ENCODE measurements around the gene TRPV5. TPM values are rescaled to one million over a fixed set of nuclear protein-coding genes. Genes with fewer than 3 reads are reported as not detected.

TRPV5 gene
- polyA plus RNA-seq, 4 donors, result 0.01 to 0.03 TPM; not detected in 2

- 24 to 38% (median 33%) methylated on average over 3 of the region's 3 CpGs for WGBS, 3 donors
These were observed 33.9 kb downstream of the TRPV5 start for GRCh38 chr7:142899661-142900060.

DNA sequence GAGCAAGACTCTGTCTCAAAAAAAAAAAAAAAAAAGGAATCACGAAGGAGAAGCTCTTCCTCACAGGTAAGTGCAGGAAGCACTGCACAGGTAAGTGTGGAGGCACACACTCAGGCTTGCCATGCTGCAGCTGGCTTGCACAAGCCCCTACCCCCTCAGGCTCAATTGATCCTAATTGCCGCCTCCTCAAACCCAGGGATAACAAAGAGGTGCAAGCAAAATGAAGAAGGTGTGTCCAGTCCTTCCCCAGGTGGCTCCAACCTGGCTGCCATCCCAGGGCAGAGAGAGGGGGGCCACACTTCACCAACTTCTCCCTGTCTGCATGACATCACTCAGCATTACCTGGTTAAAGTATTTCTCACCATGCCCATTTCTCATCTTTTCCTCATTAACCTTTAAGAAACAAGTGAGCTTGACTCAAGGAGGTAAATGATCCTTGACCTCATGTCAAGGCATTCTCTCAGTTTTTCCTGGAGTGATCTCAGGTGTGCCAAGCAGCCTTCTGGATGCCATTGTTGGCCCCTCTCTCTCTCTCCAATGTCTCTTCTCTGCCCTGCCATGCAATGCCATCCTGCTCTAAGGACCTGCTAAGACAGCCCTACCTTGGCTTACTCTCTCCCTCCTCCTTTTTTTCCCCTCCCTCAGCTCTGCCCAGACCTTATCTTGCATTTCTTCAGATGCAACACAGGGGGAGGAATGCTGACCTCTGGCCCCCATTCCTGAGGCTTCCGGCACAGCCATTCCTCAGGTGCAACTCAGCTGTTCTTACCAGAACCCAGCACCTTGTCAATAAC lies 35.0 kb downstream of the TRPV5 start:
- FAIRE-seq (no peak), DNase-seq (peak; percentile 52 to 57)
- H3K36me3 ChIP-seq (ENCODE audit: control insufficient read depth in 3 of 3, insufficient read depth in 2 of 3, low read depth in 1 of 3, low read length in 3 of 3), result no peaks in the 10 kb centered on the region
- H3K27me3 ChIP-seq (ENCODE audit: control insufficient read depth in 3 of 3, insufficient read depth in 3 of 3, low read length in 3 of 3), result no peaks in the 10 kb centered on the region
- peak overlapping the region in 1 of 3 donors; percentile 42 for H3K27ac ChIP-seq (ENCODE audit: low read depth in 1 of 3, low read length in 2 of 3)
- no peaks in the 10 kb centered on the region for H3K9me3 ChIP-seq (ENCODE audit: control insufficient read depth in 2 of 2, insufficient read depth in 1 of 2, low read depth in 1 of 2, low read length in 1 of 2)
- WGBS, 3 donors, result 17 to 48% (median 34%) methylated on average over 3 of the region's 3 CpGs
- no peak overlapping the region for H3K4me3 ChIP-seq (ENCODE audit: low read depth in 1 of 3, low read length in 3 of 3)
- H3K4me1 ChIP-seq (ENCODE audit: control insufficient read depth in 3 of 3, insufficient read depth in 2 of 3, low read depth in 1 of 3, low read length in 2 of 3), result peaks cover 0 to 32% (median 2%) of the 10 kb centered on the region in 3 donors

More at GRCh38 chr7:142899661-142900060, 33.9 kb downstream of the TRPV5 start:
- Histone ChIP-seq H3K9me3 (ENCODE audit: control insufficient read depth in 2 of 2, insufficient read depth in 1 of 2, low read depth in 1 of 2, low read length in 1 of 2) (peaks cover 0 to 4% of the 10 kb centered on the region in 2 donors), H3K27me3 (ENCODE audit: control insufficient read depth in 3 of 3, insufficient read depth in 3 of 3, low read length in 3 of 3) (no peaks in the 10 kb centered on the region), H3K27ac (ENCODE audit: low read depth in 1 of 3, low read length in 2 of 3) (no peak overlapping the region), H3K4me1 (ENCODE audit: control insufficient read depth in 3 of 3, insufficient read depth in 2 of 3, low read depth in 1 of 3, low read length in 2 of 3) (peaks cover 0 to 24% (median 2%) of the 10 kb centered on the region in 3 donors), H3K36me3 (ENCODE audit: control insufficient read depth in 3 of 3, insufficient read depth in 2 of 3, low read depth in 1 of 3, low read length in 3 of 3) (no peaks in the 10 kb centered on the region), H3K4me3 (ENCODE audit: low read depth in 1 of 3, low read length in 3 of 3) (no peak overlapping the region)
- DNase-seq (no peak), FAIRE-seq (no peak)

DNA sequence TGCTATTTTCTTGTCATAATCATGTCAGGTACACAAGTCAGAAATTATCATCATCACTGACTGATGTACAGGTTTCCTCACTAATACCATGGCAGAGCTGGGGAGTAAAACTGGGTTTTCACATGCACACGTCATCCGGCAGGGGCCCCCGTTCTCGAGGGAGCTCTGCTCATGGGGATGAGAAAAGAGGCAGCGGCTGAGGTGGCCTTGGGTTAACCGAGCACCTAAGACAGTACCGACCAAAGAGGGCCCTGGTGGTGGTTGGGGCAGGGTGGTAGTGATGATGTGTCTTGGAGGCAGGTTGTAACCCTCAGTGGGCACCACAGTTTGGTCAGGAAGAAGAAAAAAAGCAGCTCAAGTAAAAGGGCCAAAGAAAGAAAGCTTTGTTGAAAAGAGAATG lies 35.9 kb downstream of the TRPV5 start:
- peaks cover 0 to 1% (median 0%) of the 10 kb centered on the region in 3 donors for H3K27me3 ChIP-seq (ENCODE audit: control insufficient read depth in 3 of 3, insufficient read depth in 3 of 3, low read length in 3 of 3)
- FAIRE-seq, result no peak

GRCh38 chr7:142896741-142897379 lies 36.7 kb downstream of the TRPV5 start:
- Histone ChIP-seq H3K36me3 (ENCODE audit: control insufficient read depth in 3 of 3, insufficient read depth in 2 of 3, low read depth in 1 of 3, low read length in 3 of 3) (no peaks in the 10 kb centered on the region), H3K4me1 (ENCODE audit: control insufficient read depth in 3 of 3, insufficient read depth in 2 of 3, low read depth in 1 of 3, low read length in 2 of 3) (peaks cover 0 to 39% (median 6%) of the 10 kb centered on the region in 3 donors), H3K4me3 (ENCODE audit: low read depth in 1 of 3, low read length in 3 of 3) (no peak overlapping the region), H3K27me3 (ENCODE audit: control insufficient read depth in 3 of 3, insufficient read depth in 3 of 3, low read length in 3 of 3) (peaks cover 0 to 2% (median 0%) of the 10 kb centered on the region in 3 donors), H3K9me3 (ENCODE audit: control insufficient read depth in 2 of 2, insufficient read depth in 1 of 2, low read depth in 1 of 2, low read length in 1 of 2) (no peaks in the 10 kb centered on the region), H3K27ac (ENCODE audit: low read depth in 1 of 3, low read length in 2 of 3) (no peak overlapping the region)
- FAIRE-seq (no peak), DNase-seq (no peak)
- 72 to 95% (median 88%) methylated on average over 3 of the region's 3 CpGs for WGBS, 3 donors

More for the DNA sequence above, 35.9 kb downstream of the TRPV5 start:
- no peak overlapping the region for H3K4me3 ChIP-seq (ENCODE audit: low read depth in 1 of 3, low read length in 3 of 3)
- H3K9me3 ChIP-seq (ENCODE audit: control insufficient read depth in 2 of 2, insufficient read depth in 1 of 2, low read depth in 1 of 2, low read length in 1 of 2), result no peaks in the 10 kb centered on the region
- H3K4me1 ChIP-seq (ENCODE audit: control insufficient read depth in 3 of 3, insufficient read depth in 2 of 3, low read depth in 1 of 3, low read length in 2 of 3), result peaks cover 0 to 38% (median 6%) of the 10 kb centered on the region in 3 donors
- DNase-seq, result no peak
- no peak overlapping the region for H3K27ac ChIP-seq (ENCODE audit: low read depth in 1 of 3, low read length in 2 of 3)
- no peaks in the 10 kb centered on the region for H3K36me3 ChIP-seq (ENCODE audit: control insufficient read depth in 3 of 3, insufficient read depth in 2 of 3, low read depth in 1 of 3, low read length in 3 of 3)
- WGBS, 3 donors, result 87 to 95% (median 90%) methylated on average over 7 of the region's 7 CpGs

DNA sequence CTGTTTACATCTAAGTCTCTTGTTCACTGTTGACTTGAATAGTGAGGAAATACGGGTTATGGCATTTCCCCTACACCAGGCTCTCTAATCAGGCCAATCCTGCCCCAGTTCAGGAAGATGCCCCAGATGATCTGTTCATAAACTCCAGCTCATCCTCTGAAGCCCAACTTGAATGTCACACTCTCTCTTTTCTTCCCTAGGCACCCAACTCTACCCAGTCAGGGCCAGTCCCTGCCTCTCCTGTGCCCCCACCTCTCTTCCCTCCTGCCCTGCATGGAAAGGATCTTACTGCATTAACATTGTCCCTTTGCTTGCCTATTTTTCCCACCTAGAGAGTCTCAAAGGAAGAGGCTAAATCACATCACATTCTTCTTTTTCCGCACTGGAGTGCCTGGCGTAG lies 37.4 kb downstream of the TRPV5 start:
- FAIRE-seq (no peak), DNase-seq (no peak)
- H3K27me3 ChIP-seq (ENCODE audit: control insufficient read depth in 3 of 3, insufficient read depth in 3 of 3, low read length in 3 of 3), result peaks cover 0 to 2% (median 0%) of the 10 kb centered on the region in 3 donors
- no peak overlapping the region for H3K27ac ChIP-seq (ENCODE audit: low read depth in 1 of 3, low read length in 2 of 3)
- H3K36me3 ChIP-seq (ENCODE audit: control insufficient read depth in 3 of 3, insufficient read depth in 2 of 3, low read depth in 1 of 3, low read length in 3 of 3), result no peaks in the 10 kb centered on the region
- 88 to 94% (median 90%) methylated on average over 3 of the region's 3 CpGs for WGBS, 3 donors
- H3K4me3 ChIP-seq (ENCODE audit: low read depth in 1 of 3, low read length in 3 of 3), result no peak overlapping the region
- peaks cover 0 to 39% (median 6%) of the 10 kb centered on the region in 3 donors for H3K4me1 ChIP-seq (ENCODE audit: control insufficient read depth in 3 of 3, insufficient read depth in 2 of 3, low read depth in 1 of 3, low read length in 2 of 3)
- H3K9me3 ChIP-seq (ENCODE audit: control insufficient read depth in 2 of 2, insufficient read depth in 1 of 2, low read depth in 1 of 2, low read length in 1 of 2), result no peaks in the 10 kb centered on the region

DNA sequence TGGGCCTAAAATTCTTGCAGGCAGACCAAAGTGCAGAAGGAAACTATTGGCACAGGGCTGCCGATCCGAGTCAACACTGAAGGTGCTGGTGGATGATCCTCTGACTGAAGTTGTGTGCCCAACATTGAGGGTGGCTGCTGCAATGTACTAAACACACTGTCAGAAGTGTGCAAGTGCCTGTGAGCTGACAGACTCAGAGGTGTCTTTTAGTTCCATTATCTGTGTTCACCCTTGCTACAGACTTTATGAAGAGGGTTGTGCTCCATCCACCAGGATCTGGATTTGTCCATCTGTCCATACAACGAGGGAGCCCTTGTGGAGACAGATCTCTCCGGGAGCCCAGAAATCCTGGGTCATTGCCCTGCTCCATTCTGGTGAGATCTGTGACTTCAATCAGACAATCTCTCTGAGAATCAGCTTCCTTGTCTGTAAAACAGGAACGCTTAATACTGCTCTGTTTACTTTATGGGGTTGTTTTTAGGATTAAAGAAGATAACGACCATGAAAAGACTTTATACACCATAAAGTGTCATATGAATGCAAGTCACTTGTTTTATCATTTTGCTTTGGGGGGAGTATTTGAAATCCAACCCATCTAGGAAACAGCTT lies 38.5 kb downstream of the TRPV5 start:
- peak; percentile 34 to 53 for DNase-seq
- no peaks in the 10 kb centered on the region for H3K36me3 ChIP-seq (ENCODE audit: control insufficient read depth in 3 of 3, insufficient read depth in 2 of 3, low read depth in 1 of 3, low read length in 3 of 3)
- no peaks in the 10 kb centered on the region for H3K9me3 ChIP-seq (ENCODE audit: control insufficient read depth in 2 of 2, insufficient read depth in 1 of 2, low read depth in 1 of 2, low read length in 1 of 2)
- 6 to 35% (median 23%) methylated on average over 6 of the region's 6 CpGs for WGBS, 3 donors
- peaks cover 0 to 42% (median 8%) of the 10 kb centered on the region in 3 donors for H3K4me1 ChIP-seq (ENCODE audit: control insufficient read depth in 3 of 3, insufficient read depth in 2 of 3, low read depth in 1 of 3, low read length in 2 of 3)
- no peak for FAIRE-seq
- peaks cover 0 to 2% (median 0%) of the 10 kb centered on the region in 3 donors for H3K27me3 ChIP-seq (ENCODE audit: control insufficient read depth in 3 of 3, insufficient read depth in 3 of 3, low read length in 3 of 3)
- no peak overlapping the region for H3K27ac ChIP-seq (ENCODE audit: low read depth in 1 of 3, low read length in 2 of 3)
- H3K4me3 ChIP-seq (ENCODE audit: low read depth in 1 of 3, low read length in 3 of 3), result no peak overlapping the region

DNA sequence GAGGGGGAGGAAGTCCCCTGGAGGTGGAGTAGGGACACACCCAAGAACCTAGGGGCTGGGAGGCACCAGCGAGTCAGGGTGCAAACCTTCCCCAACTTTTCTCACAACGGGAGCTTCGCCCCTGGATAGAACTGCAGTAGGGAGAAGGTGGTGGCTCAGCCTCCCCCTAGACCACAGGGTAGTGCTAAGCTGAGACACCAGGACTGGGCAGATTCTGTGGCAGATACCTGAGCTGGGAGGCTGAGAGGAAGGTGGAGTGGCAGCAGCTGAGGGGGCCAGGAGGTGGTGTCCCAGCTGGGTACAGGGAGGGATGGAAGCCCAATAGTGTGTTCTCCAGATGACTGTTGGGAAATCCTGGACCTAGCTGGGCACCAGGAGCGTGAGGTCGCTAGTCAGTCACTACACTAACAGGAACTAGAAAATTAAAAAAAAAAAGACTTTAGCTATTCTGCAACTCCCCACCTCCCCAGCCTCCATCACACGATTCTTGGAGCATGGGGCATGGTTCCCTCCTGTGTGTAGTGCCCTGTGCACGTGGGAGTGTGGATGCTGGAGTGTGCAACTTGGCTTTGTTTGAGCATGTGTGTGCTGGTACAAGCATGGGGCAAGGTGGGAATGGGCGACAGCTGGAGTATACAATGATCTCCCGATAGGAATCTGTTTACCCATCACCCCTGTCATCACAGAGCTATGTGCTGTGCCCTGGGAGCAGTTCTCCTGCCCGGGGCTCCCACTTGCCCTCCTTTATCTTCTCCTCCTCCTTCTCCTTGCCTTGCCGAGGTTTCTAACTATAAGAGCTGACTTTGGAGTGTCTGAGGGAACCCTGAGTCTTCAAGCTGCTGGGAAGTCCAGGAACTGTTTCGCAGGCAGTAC lies 39.2 kb downstream of the TRPV5 start:
- FAIRE-seq, result no peak
- 47 to 55% (median 53%) methylated on average over 12 of the region's 12 CpGs for WGBS, 3 donors
- DNase-seq, result peak in 1 of 2 donors; percentile 15

More for the DNA sequence above, 39.2 kb downstream of the TRPV5 start:
- no peak overlapping the region for H3K27ac ChIP-seq (ENCODE audit: low read depth in 1 of 3, low read length in 2 of 3)
- no peaks in the 10 kb centered on the region for H3K9me3 ChIP-seq (ENCODE audit: control insufficient read depth in 2 of 2, insufficient read depth in 1 of 2, low read depth in 1 of 2, low read length in 1 of 2)
- H3K4me1 ChIP-seq (ENCODE audit: control insufficient read depth in 3 of 3, insufficient read depth in 2 of 3, low read depth in 1 of 3, low read length in 2 of 3), result peaks cover 0 to 48% (median 8%) of the 10 kb centered on the region in 3 donors
- peaks cover 0 to 2% (median 0%) of the 10 kb centered on the region in 3 donors for H3K27me3 ChIP-seq (ENCODE audit: control insufficient read depth in 3 of 3, insufficient read depth in 3 of 3, low read length in 3 of 3)
- no peaks in the 10 kb centered on the region for H3K36me3 ChIP-seq (ENCODE audit: control insufficient read depth in 3 of 3, insufficient read depth in 2 of 3, low read depth in 1 of 3, low read length in 3 of 3)
- H3K4me3 ChIP-seq (ENCODE audit: low read depth in 1 of 3, low read length in 3 of 3), result no peak overlapping the region
